Epithelial cell of proximal tubule (primary cell): Measurements from ENCODE around the gene BTC. TPM values are rescaled to one million over a fixed set of nuclear protein-coding genes. Genes with fewer than 3 reads are reported as not detected.
"Not testable (repeated sequence)": the region's sequence is repeated elsewhere in the genome, so short reads cannot be mapped to it uniquely, and the experiment has no call there.

Source experiments
- DNase-seq: peaks from one replicate; pipeline ENCODE4 v3.0.0-alpha.2; 2011; ENCODE audit warnings: low read depth
- H3K4me3 ChIP-seq: 2 replicates; pipeline ENCODE4 v1.5.1; 2011; ENCODE audit warnings: low read depth, mild to moderate bottlenecking, low read length
- total RNA-seq: library from RNA; depleted of rRNA; stranded (reverse); fragments of >200 nt; gene quantifications from 2 replicates; pipeline ENCODE4 v1.2.3, GENCODE V29; 2015
- TF ChIP-seq, protein P1 (sequence below): conservative IDR thresholded peaks from 2 replicates; pipeline ENCODE4 v1.5.1; 2012; ENCODE audit warnings: low read depth, mild to moderate bottlenecking, low read length

BTC gene
- total RNA-seq, 1 donor from 2014 or later: 5.4 TPM

DNA sequence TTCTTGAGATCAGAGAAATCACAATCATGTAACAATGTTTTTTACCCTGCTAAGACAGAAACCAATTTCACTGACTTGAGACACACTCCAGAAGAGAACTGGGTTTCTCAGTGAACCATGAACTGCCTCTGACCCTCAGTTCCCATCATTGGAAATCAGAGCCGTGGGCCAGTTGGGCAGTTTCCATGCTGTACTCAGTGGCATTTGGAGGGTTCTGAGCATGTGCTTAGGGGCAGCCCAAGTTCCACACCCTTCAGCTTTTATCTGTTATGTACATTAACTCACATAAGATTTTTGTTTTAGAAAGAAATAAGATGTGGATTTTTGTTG, 77.9 kb downstream of the BTC start:
- DNase-seq: peak; percentile 22
- TF ChIP-seq, protein P1, sequence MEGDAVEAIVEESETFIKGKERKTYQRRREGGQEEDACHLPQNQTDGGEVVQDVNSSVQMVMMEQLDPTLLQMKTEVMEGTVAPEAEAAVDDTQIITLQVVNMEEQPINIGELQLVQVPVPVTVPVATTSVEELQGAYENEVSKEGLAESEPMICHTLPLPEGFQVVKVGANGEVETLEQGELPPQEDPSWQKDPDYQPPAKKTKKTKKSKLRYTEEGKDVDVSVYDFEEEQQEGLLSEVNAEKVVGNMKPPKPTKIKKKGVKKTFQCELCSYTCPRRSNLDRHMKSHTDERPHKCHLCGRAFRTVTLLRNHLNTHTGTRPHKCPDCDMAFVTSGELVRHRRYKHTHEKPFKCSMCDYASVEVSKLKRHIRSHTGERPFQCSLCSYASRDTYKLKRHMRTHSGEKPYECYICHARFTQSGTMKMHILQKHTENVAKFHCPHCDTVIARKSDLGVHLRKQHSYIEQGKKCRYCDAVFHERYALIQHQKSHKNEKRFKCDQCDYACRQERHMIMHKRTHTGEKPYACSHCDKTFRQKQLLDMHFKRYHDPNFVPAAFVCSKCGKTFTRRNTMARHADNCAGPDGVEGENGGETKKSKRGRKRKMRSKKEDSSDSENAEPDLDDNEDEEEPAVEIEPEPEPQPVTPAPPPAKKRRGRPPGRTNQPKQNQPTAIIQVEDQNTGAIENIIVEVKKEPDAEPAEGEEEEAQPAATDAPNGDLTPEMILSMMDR: no peak
- no peak overlapping the region for H3K4me3 ChIP-seq

DNA sequence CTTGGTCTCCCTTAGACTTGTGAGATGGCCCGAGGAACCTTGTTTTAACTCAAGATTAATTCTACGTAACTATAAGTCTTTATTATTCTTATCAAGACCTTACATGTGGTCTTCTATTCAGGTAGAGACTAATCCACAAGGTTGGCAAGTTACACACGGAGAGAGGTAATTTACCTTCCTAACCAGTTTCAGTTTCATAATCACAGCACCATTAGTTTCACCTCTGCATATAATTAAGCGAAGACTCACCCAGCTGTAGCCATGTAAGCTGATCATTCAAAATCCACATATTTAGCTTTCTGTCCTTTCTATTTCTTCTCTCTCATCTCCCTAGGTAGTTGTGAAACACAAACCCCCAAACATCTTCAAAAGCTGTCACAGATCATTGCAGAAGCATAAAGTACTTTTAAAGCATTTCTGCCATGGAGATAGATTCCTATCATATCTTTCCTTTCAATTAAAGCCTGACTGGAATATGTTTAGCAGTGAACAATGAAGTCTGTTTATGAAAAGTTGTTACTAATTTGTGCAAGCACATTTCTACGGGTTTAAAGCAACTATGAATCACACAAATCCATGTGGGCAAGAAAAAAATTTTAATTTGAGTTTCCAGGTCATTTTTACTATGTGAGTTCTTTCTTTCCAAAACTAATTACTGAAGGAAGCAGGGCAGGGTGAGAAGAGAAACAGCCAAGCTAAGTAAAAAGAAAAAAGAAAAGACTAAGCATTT, 78.5 kb downstream of the BTC start:
- DNase-seq: peak; percentile 35
- TF ChIP-seq, protein P1: no peak
- H3K4me3 ChIP-seq: peak overlapping the region; percentile 1

DNA sequence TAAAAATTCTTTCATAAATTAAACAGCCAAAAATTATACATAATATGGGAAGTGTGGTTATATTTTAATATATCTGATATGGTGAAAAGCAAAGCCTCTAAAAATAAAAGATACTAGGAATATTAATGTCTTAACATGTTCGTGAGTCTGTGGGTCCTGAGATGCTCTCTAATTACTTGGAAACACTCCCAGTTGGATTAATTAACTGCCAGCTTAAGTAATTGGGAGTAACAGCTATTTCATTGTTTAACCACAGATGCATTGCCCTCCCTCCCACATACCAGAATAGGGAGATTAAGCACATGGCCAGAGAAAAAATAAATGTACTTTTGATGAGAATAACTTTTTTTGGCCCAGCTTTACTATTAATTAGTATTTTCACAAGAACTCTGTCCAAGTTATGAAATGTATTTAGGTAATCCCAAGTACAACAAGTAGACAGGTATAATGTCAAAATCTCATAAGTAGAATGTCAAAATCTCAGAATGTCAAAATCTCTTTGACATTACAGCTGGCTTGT, 79.7 kb downstream of the BTC start:
- DNase-seq: no peak
- H3K4me3 ChIP-seq: no peak overlapping the region
- TF ChIP-seq, protein P1: no peak

DNA sequence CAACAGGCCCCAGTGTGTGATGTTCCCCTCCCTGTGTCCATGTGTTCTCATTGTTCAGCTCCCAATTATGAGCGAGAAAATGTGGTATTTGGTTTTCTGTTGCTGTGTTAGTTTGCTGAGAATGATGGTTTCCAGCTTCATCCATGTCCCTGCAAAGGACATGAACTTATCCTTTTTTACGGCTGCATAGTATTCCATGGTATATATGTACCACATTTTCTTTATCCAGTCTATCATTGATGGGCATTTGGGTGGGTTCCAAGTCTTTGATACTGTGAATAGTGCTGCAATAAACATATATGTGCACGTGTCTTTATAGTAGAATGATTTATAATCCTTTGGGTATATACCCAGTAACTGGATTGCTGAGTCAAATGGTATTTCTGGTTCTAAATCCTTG, 86.2 kb downstream of the BTC start:
- DNase-seq, H3K4me3 ChIP-seq: not testable (repeated sequence)

Other genes with a start within 250 kb of the BTC start
- gene PARM1, start 138.6 kb upstream of the BTC start, total RNA-seq: 0.87 and 1.3 TPM in 2 replicates